ENCODE data around the gene HTR1E. TPM values are rescaled to one million over a fixed set of nuclear protein-coding genes. Genes with fewer than 3 reads are reported as not detected.

The HTR1E gene
- total and polyA plus RNA-seq, 2 of the 8 experiments (the other 6 are each of a cell fraction or from before 2014, with no cell fraction given): 0.09 TPM; not detected in 1

DNA sequence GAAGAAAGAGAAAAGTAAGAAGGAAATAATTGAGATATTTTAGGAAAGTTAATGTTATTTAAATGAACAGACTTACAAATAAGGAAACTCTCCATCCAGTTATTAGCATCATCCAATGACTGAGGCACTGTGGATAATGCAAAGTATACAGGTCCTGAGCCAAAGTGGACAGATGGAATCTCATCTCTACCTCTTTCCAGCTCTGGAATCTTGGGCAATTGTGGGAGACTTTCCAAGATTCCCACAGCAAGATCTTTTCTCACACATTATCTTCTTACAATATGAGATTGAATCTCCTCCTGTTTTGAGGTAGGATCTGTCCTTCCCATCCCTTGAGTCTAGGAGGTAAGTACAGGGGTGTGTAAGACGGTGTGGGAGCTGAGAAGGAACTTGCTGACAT lies 28.9 kb downstream of the HTR1E start:
- no peak overlapping the region for H2BK120ac ChIP-seq (replicated peaks; ENCODE audit: low read depth, low read length)
- CTCF ChIA-PET (ENCODE audit: partially characterized antibody): interaction anchor here (1.0 kb wide), 1 partner anchor 109 kb away, joined by 4 read pairs; no protein-coding TSS in a partner anchor
- no peak overlapping the region for H2BK5ac ChIP-seq (ENCODE audit: low read depth, low read length)
- H3K36me3 ChIP-seq (ENCODE audit: control insufficient read depth in 2 of 4, insufficient read depth in 4 of 4, low read length in 3 of 4): no peaks in the 10 kb centered on the region
- no peak overlapping the region for H3K56ac ChIP-seq (replicated peaks; ENCODE audit: insufficient read length, low read depth, low read length)
- H3K79me1 ChIP-seq (ENCODE audit: low read depth, low read length): no peaks in the 10 kb centered on the region
- no peak overlapping the region for H2BK15ac ChIP-seq (ENCODE audit: low read length)
- H3K9ac ChIP-seq (replicated peaks in 1 of 4; ENCODE audit: extremely low read depth in 1 of 4, low read depth in 3 of 4, low read length in 3 of 4): no peak overlapping the region; a peak in 1 of 7 replicates
- no peaks in the 10 kb centered on the region for H3K79me2 ChIP-seq (ENCODE audit: control insufficient read depth in 1 of 2, insufficient read depth in 2 of 2, low read length in 2 of 2)
- POLR2A ChIA-PET (ENCODE audit: partially characterized antibody): no interaction called here
- H3K9me3 ChIP-seq (ENCODE audit: insufficient read depth in 2 of 2, low read depth in 1 of 2, low read length in 1 of 2): no peaks in the 10 kb centered on the region
- H2AK5ac ChIP-seq (ENCODE audit: low read depth, low read length): no peak overlapping the region
- no peak for TF ChIP-seq SP1 (IDR thresholded peaks at IDR 0.05; ENCODE audit: low read depth, low read length)
- TF ChIP-seq HDAC2 (IDR thresholded peaks at IDR 0.05; ENCODE audit: borderline replicate concordance in 1 of 2, low read depth in 2 of 2, low read length in 2 of 2): no peak
- DNase-seq (ENCODE audit: low read depth in 1 of 2, low spot score in 2 of 2): no peak
- no peak overlapping the region for H4K91ac ChIP-seq (replicated peaks; ENCODE audit: insufficient read length, low read length)
- no peaks in the 10 kb centered on the region for H3K4me1 ChIP-seq (replicated peaks in 1 of 4; ENCODE audit: control insufficient read depth in 3 of 4, insufficient read depth in 4 of 4, low read length in 3 of 4)
- H4K20me1 ChIP-seq (replicated peaks in 1 of 2; ENCODE audit: control insufficient read depth in 1 of 2, insufficient read depth in 2 of 2, low read length in 2 of 2): no peaks in the 10 kb centered on the region
- WGBS, 2 experiments (ENCODE audit: extremely low coverage in 1 of 2, insufficient coverage in 1 of 2, insufficient read length in 1 of 2, insufficient replicate concordance in 2 of 2, low coverage in 1 of 2, low lambda C conversion rate in 2 of 2, missing lambda C conversion rate in 1 of 2): 75% methylated on average over 1 of the region's 1 CpG; no CpG with 5 or more reads in 1 of the 2 experiments
- no peak overlapping the region for H3K27ac ChIP-seq (ENCODE audit: low read depth, low read length)
- H4K8ac ChIP-seq (ENCODE audit: extremely low read depth, insufficient read depth, low read length): no peak overlapping the region
- no peak overlapping the region for H2BK20ac ChIP-seq (ENCODE audit: low read length)
- peak overlapping the region; percentile 68; the same call in 1 of the 2 replicates for H2AFZ ChIP-seq (ENCODE audit: low read length)
- no peak overlapping the region for H3K4me3 ChIP-seq (ENCODE audit: extremely low read depth in 1 of 4, insufficient read depth in 2 of 4, low read depth in 3 of 4, low read length in 4 of 4)
- H3K18ac ChIP-seq (ENCODE audit: extremely low read depth, low read length): no peak overlapping the region
- no peaks in the 10 kb centered on the region for H3K27me3 ChIP-seq (replicated peaks in 1 of 4; ENCODE audit: control insufficient read depth in 3 of 4, extremely low read depth in 1 of 4, insufficient read depth in 3 of 4, low read length in 3 of 4)
- no peak overlapping the region for H4K5ac ChIP-seq (ENCODE audit: insufficient read length, low read depth, low read length)
- no peak overlapping the region for H3K14ac ChIP-seq (ENCODE audit: insufficient read length)
- no peak for FAIRE-seq
- no peak overlapping the region for H3K4me2 ChIP-seq (ENCODE audit: insufficient read depth in 1 of 2, low read depth in 2 of 2, low read length in 2 of 2)
- no peaks in the 10 kb centered on the region for H3K23me2 ChIP-seq (ENCODE audit: low read depth, low read length)
- no peak overlapping the region for H2BK12ac ChIP-seq (ENCODE audit: low read depth, low read length)
- no peak overlapping the region for H3K23ac ChIP-seq (ENCODE audit: insufficient read length)
- no peak overlapping the region for H3K4ac ChIP-seq (replicated peaks; ENCODE audit: insufficient read length, low read depth, low read length)
